Uterus (tissue), 2 donors: ENCODE data around the gene MRPS25.

Experiments
- CTCF ChIP-seq, 4 experiments: fragments of 200-600 bp in 2 of 4; fragments of 450-650 bp in 2 of 4; sonication (generic) in 2 of 4; IDR thresholded peaks; one replicate each; pipeline ENCODE4 v1.5.1; 2016 to 2019; ENCODE audit warnings: antibody characterized with exemption in 4 of 4, mild to moderate bottlenecking in 2 of 4, moderate library complexity in 1 of 4
- POLR2A ChIP-seq, 2 donors: fragments of 450-650 bp; IDR thresholded peaks; one replicate each; pipeline ENCODE4 v1.6.1; 2016; ENCODE audit warnings: antibody characterized with exemption in 2 of 2, mild to moderate bottlenecking in 1 of 2, moderate library complexity in 1 of 2

- TF ChIP-seq CTCF (IDR thresholded peaks at IDR 0.05) (no peak), POLR2A (IDR thresholded peaks at IDR 0.05) (no peak)
These were observed 50.3 kb downstream of the MRPS25 start for GRCh38 chr3:15014606-15015328.
